Mucosa of descending colon (tissue), 3 donors: Measurements from ENCODE around the gene KRI1. TPM values are rescaled to one million over a fixed set of nuclear protein-coding genes. Genes with fewer than 3 reads are reported as not detected.
A peak's percentile ranks its signal among the peaks of the same experiment; 100 is the strongest.

ENCODE experiments used
- ATAC-seq: fragments of 200-7000 bp; cut with Tn5 transposase; one replicate; pipeline ENCODE4 v1.9.1; 2020; ENCODE audit warnings: mild to moderate bottlenecking, moderate library complexity
- DNase-seq, 3 donors: peaks; one replicate each; pipeline ENCODE4 v3.0.0-alpha.2; 2020
- H3K36me3 ChIP-seq: fragments of 200-600 bp; one replicate; pipeline ENCODE4 v1.8.0; 2021; ENCODE audit warnings: low read depth, mild to moderate bottlenecking
- H3K4me1 ChIP-seq: fragments of 200-600 bp; one replicate; pipeline ENCODE4 v1.8.0; 2021; ENCODE audit warnings: low read depth, mild to moderate bottlenecking
- H3K4me3 ChIP-seq: fragments of 200-600 bp; one replicate; pipeline ENCODE4 v1.8.0; 2021; ENCODE audit warnings: mild to moderate bottlenecking
- H3K9me3 ChIP-seq: fragments of 200-600 bp; one replicate; pipeline ENCODE4 v1.8.0; 2021; ENCODE audit warnings: mild to moderate bottlenecking
- CTCF ChIP-seq: fragments of 200-600 bp; IDR thresholded peaks from one replicate; pipeline ENCODE4 v1.8.0; 2022; ENCODE audit warnings: antibody characterized with exemption, mild to moderate bottlenecking
- intact Hi-C, 2 donors: fragments of 100-400 bp; cut with DNase I in 1 of 2; cut with micrococcal nuclease in 1 of 2; formaldehyde crosslinking; loops; one replicate each; pipeline versions ENCODE4 v1.11.0 to v1.11.1; 2022; cut with DNase I, micrococcal nuclease
- total RNA-seq, 3 donors: library from RNA; stranded (reverse); fragmentation: NEBNext Ultra II Directional in 2 of 3; extraction: Animal tissue kit (Norgen Biotek cat#: 25700) in 2 of 3; gene quantifications; one replicate each; pipeline versions ENCODE4 v1.2.1 to v1.2.4, GENCODE V29; 2021 to 2023
- donor health status: DM: no; HTN: no; CAD: no; lungs with moderate emphysema.
- donor health status: DM: no; HTN: no; CAD: no.
- donor health status: DM: no; HTN: yes; CAD: no.

KRI1 gene
- total RNA-seq, 3 donors from 2014 or later, result 12.0 to 23.3 (median 17.0) TPM

GRCh38 chr19:10603084-10603872, 37.5 kb upstream of the KRI1 start:
- TF ChIP-seq CTCF, result no peak
- Histone ChIP-seq H3K36me3 (no peaks in the 10 kb centered on the region), H3K9me3 (no peaks in the 10 kb centered on the region), H3K4me3 (peak overlapping the region; percentile 63), H3K4me1 (peaks cover 6% of the 10 kb centered on the region)
- intact Hi-C loops, result no loop called here
- DNase-seq, result peak; percentile 54 to 85 (median 59)
- ATAC-seq, result peak; percentile 64

GRCh38 chr19:10602330-10603083, 36.7 kb upstream of the KRI1 start:
- intact Hi-C loops, result no loop called here
- Histone ChIP-seq H3K9me3 (no peaks in the 10 kb centered on the region), H3K4me3 (peak overlapping the region; percentile 63), H3K4me1 (peaks cover 6% of the 10 kb centered on the region), H3K36me3 (no peaks in the 10 kb centered on the region)
- TF ChIP-seq CTCF, result no peak
- ATAC-seq (peak; percentile 98), DNase-seq (peak; percentile 90 to 91 (median 91))

GRCh38 chr19:10601999-10602329, 36.2 kb upstream of the KRI1 start:
- no peak overlapping the region for H3K4me3 ChIP-seq
- H3K9me3 ChIP-seq, result no peaks in the 10 kb centered on the region
- H3K4me1 ChIP-seq, result peaks cover 6% of the 10 kb centered on the region
- ATAC-seq, result no peak
- DNase-seq, result no peak
- no peak for TF ChIP-seq CTCF
- intact Hi-C loops, result no loop called here
- H3K36me3 ChIP-seq, result no peaks in the 10 kb centered on the region

GRCh38 chr19:10600149-10600548, 34.3 kb upstream of the KRI1 start:
- no peaks in the 10 kb centered on the region for H3K36me3 ChIP-seq
- intact Hi-C loops, result no loop called here
- no peak overlapping the region for H3K4me3 ChIP-seq
- DNase-seq (no peak), ATAC-seq (no peak)
- peaks cover 6% of the 10 kb centered on the region for H3K4me1 ChIP-seq
- H3K9me3 ChIP-seq, result no peaks in the 10 kb centered on the region
- no peak for TF ChIP-seq CTCF

GRCh38 chr19:10593820-10594637, 28.2 kb upstream of the KRI1 start:
- intact Hi-C loops, result no loop called here
- no peaks in the 10 kb centered on the region for H3K36me3 ChIP-seq
- H3K9me3 ChIP-seq, result no peaks in the 10 kb centered on the region
- DNase-seq (peak in 1 of 3 donors; percentile 44), ATAC-seq (peak; percentile 57)
- no peak overlapping the region for H3K4me3 ChIP-seq
- no peak for TF ChIP-seq CTCF
- H3K4me1 ChIP-seq, result no peaks in the 10 kb centered on the region
